ES-I3 (cell line): ENCODE data around the gene SLFN12.
"Not testable (repeated sequence)": the region's sequence is repeated elsewhere in the genome, so short reads cannot be mapped to it uniquely, and the experiment has no call there.

Experiments used
- H3K36me3 ChIP-seq: 2 replicates; pipeline ENCODE4 v1.6.1; 2013; ENCODE audit warnings: mild to moderate bottlenecking, low read length, control low read depth, moderate library complexity; ENCODE audit not compliant: insufficient read depth
- H3K4me1 ChIP-seq: 2 replicates; pipeline ENCODE4 v1.6.1; 2013; ENCODE audit warnings: mild to moderate bottlenecking, control low read depth, low read length; ENCODE audit not compliant: insufficient read depth
- H3K9ac ChIP-seq: 2 replicates; pipeline ENCODE4 v1.6.1; 2013; ENCODE audit warnings: low read depth, mild to moderate bottlenecking, low read length, moderate library complexity
- H3K9me3 ChIP-seq: 2 replicates; pipeline ENCODE4 v1.6.1; 2013; ENCODE audit warnings: mild to moderate bottlenecking, low read length, moderate library complexity; ENCODE audit not compliant: control insufficient read depth, insufficient read depth

The SLFN12 gene

DNA sequence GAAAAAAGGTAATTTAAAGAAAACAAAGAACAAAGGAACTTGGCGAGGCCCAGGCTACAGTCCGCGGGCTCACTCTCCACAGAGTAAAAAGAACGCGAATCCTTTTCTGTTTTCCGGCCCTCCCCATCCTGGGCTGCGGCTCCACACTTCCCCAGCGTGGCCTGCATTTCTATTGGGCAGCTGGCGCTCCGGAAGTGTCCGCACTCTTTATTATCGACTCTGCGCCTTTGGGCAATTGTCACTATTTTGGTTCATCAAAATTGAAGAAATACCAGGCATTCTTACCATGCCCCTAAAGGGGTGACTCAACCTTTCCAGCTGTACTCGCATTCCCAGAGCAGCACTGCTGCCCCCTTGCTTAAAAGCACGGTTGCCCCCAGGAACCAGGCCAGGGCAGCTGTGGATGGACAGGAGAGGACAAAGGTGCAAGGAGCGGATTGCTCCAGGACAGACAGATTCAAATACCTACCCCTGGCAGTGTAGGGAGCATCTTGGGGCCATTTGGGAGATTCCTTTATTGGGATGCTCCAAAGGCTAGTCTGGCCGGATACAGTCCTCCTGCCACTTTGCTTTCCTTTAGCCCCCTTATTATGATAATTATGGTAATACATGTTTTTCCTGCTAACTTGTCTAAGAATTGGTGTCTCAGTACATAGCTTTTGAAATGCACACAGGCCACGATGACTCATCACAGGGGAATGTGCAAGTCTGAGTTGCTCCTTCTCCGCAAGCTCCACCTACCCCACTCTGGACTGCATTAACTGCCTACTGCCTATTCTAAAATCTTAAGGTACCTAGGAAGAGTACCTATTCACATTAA, 985 bp upstream of the SLFN12 start:
- H3K4me1 ChIP-seq: peaks cover 30% of the 10 kb centered on the region
- H3K9ac ChIP-seq: peak overlapping the region; percentile 87
- no peaks in the 10 kb centered on the region for H3K9me3 ChIP-seq
- no peaks in the 10 kb centered on the region for H3K36me3 ChIP-seq

DNA sequence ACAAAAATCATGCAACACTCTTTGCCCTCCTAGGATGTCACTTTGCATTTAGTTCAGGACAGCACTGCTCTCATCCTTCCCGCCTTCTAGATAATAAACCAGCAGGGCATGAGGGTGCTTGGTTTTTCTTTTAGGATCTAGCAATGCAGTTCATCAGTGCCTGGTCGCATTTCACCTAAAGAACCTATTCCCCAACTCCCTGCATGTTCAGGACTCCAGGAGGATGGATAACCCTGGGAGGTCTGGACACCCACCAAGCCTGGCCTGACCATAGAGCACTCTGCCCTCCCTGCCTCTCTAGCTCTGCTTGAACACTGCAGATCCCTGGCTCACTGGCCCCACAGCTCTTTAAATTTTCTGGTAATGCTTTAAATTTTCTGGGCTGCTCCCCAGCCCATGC, 2.6 kb downstream of the SLFN12 start:
- no peaks in the 10 kb centered on the region; the same call in 1 of the 2 replicates for H3K36me3 ChIP-seq
- no peaks in the 10 kb centered on the region for H3K9me3 ChIP-seq
- no peak overlapping the region for H3K9ac ChIP-seq
- H3K4me1 ChIP-seq: peaks cover 15% of the 10 kb centered on the region; the same call in 1 of the 2 replicates

DNA sequence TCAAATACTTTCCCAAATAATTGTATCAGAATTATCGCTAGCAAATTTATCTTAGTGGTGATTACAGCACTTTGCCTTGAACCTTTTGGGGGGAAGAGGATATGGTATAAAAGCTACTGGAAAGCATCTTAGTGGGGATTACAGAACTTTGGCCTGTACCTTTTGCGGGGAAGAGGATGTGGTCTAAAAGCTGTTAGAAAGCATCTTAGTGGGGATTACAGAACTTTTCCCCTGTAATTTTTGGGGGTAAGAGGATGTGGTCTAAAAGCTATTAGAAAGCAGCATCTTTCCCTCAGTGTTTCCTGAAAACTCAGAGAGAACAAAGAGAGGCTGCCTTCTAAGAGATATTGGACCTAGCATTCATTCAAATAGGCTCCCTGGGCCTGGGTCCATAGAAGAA, 4.1 kb downstream of the SLFN12 start:
- H3K36me3 ChIP-seq: no peaks in the 10 kb centered on the region; the same call in 1 of the 2 replicates
- H3K9me3 ChIP-seq: no peaks in the 10 kb centered on the region
- H3K4me1 ChIP-seq: peaks cover 15% of the 10 kb centered on the region; the same call in 1 of the 2 replicates
- H3K9ac ChIP-seq: no peak overlapping the region

DNA sequence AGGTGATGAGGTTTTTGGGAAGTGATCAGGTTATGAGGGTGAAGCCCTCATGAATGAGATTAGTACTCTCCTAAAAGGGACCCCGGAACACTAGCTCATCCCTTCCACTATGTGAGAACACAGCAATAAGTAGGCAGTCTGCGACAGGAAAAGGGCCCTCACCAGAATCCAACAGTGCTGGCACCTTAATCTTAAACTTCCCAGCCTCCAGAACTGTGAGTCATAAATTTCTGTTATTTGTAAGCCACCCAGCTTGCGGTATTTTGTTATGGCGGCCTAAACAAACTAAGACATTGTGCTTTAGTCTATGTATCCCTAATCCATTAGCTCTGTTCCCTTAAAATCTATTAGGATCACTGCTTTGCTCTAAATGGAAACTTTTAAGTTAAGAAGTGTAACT, 8.5 kb downstream of the SLFN12 start:
- Histone ChIP-seq H3K9ac (no peak overlapping the region), H3K4me1 (peaks cover 6% of the 10 kb centered on the region; the same call in 1 of the 2 replicates), H3K36me3 (peaks cover 6% of the 10 kb centered on the region; the same call in 1 of the 2 replicates), H3K9me3 (no peaks in the 10 kb centered on the region)

DNA sequence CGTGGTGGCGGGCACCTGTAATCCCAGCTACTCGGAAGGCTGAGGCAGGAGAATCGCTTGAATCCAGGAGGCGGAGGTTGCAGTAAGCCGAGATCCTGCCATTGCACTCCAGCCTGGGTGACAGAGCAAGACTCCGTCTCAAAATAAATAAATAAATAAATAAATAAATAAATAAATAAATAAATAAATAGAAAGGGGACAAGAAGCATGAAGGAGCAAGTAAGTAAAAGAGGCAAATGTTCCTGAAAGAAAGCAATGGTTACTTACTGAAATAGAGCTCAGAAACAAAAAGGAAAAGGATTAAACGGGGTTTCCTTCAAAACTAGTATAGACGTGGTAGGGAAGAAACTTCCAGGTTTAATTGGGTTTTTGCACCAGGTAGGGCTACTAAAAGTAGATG, 11.2 kb downstream of the SLFN12 start:
- not testable (repeated sequence) for H3K9me3 ChIP-seq, H3K9ac ChIP-seq, H3K4me1 ChIP-seq
- H3K36me3 ChIP-seq: peaks cover 14% of the 10 kb centered on the region; the same call in 1 of the 2 replicates

DNA sequence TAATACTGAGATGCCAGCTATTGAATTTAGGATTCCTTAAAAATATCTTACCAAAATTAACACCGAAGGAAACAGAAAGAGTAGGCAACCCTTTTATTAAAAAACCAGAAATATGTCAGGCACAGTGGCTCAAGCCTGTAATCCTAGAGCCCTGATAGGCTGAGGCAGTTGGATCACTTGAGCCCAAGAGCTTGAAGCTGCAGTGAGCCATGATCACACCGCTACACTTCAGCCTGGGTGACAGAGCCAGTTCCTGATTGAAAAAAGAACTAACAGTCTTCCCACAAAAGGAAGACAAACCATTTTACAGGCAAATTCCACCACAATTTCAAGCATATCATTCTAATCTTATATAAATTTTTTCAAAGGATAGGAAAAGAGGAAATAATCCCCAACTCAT, 15.6 kb downstream of the SLFN12 start:
- Histone ChIP-seq H3K36me3 (peaks cover 20% of the 10 kb centered on the region), H3K9ac (no peak overlapping the region), H3K9me3 (no peaks in the 10 kb centered on the region), H3K4me1 (no peaks in the 10 kb centered on the region)

DNA sequence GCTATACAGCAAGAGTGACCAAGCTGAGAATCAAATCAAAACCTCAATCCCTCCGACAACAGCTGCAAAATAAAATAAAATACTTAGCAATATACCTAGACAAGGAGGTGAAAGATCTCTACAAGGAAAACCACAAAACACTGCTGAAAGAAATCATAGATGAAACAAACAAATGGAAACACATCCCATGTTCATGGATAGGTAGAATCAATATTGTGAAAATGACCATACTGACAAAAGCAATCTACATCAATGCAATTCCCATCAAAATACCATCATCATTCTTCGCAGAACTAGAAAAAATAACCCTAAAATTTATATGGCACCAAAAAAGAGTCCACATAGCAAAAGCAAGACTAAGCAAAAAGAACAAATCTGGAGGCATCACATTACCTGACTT, 17.6 kb downstream of the SLFN12 start:
- not testable (repeated sequence) for H3K9ac ChIP-seq, H3K9me3 ChIP-seq, H3K4me1 ChIP-seq
- H3K36me3 ChIP-seq: peaks cover 21% of the 10 kb centered on the region

DNA sequence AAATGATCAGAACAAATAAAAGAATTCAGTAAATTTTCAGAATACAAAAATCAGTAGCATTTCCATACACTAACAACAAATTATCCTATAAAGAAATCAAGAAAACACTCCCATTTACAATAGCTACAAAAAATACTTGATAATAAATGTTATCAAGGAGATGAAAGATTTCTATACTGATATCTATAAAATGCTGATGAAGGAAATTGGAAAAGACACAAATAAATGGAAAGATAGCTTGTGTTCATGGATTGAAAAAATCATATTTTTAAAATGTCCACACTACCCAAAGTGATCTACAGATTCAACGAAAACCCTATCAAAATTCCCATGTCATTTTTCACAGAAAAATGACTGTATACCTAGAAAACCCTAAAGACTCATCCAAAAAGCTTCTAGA, 18.1 kb downstream of the SLFN12 start:
- no peaks in the 10 kb centered on the region for H3K4me1 ChIP-seq
- peaks cover 24% of the 10 kb centered on the region for H3K36me3 ChIP-seq
- H3K9ac ChIP-seq: no peak overlapping the region
- H3K9me3 ChIP-seq: no peaks in the 10 kb centered on the region

DNA sequence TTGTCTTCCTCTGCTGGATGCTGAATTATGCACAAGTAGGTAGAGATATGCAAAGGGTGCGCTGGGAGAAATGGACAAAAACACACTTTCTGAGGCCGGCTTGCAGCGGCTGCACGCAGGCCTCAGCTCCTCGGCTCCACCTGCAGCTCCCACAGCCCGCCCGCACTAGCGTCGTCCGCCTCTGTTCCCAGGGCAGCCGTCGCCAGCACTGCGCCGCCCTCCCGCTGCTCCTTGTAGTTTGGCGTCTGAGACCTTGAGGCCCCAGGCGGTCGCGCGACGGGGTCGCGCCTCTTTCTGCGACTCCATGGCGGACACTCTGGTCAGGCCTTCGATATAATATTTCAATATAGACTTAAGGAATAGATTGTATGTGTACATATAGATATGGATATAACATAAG, 24.8 kb downstream of the SLFN12 start:
- no peaks in the 10 kb centered on the region for H3K4me1 ChIP-seq
- peaks cover 23% of the 10 kb centered on the region for H3K36me3 ChIP-seq
- H3K9me3 ChIP-seq: peaks cover 2% of the 10 kb centered on the region; the same call in 1 of the 2 replicates
- H3K9ac ChIP-seq: no peak overlapping the region

DNA sequence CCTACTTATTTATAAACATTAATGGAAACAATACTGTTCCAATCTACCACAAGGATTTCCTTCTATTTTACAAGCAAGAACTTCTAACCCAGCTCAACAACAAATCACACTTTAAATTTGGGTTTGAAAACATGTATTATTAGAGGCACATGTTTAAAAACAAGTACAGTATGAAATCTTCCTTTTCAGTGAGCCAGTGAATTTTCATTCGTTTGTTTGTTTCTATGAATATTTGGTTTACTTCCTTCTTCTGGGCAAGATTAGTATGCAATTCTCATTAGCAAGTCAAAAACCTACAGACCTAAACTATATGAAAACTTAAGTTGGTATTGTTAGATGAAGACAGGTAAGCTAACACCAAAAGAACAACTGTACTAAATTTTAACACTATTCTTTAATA, 25.7 kb downstream of the SLFN12 start:
- Histone ChIP-seq H3K36me3 (peaks cover 19% of the 10 kb centered on the region), H3K9me3 (peaks cover 2% of the 10 kb centered on the region; the same call in 1 of the 2 replicates), H3K4me1 (no peaks in the 10 kb centered on the region), H3K9ac (no peak overlapping the region)

DNA sequence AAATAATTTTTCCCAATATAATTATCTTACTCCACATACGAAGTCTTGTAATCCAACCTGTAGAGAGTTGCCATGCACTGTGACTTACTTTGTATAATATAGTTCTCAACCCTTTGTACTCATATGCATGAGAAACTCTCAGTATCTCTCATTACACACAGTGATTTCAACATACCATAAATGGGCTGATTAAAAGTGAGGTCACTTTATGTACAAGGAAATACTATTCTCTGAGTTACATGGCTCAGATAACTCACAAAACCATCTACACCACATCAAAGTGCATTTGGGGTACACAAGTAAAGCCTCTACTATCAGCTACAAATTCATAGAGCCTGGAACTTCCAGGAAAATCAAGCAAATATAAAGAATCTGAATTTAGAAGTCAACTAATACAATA, 27.9 kb downstream of the SLFN12 start:
- H3K9ac ChIP-seq: no peak overlapping the region
- H3K4me1 ChIP-seq: no peaks in the 10 kb centered on the region
- H3K36me3 ChIP-seq: peaks cover 12% of the 10 kb centered on the region

DNA sequence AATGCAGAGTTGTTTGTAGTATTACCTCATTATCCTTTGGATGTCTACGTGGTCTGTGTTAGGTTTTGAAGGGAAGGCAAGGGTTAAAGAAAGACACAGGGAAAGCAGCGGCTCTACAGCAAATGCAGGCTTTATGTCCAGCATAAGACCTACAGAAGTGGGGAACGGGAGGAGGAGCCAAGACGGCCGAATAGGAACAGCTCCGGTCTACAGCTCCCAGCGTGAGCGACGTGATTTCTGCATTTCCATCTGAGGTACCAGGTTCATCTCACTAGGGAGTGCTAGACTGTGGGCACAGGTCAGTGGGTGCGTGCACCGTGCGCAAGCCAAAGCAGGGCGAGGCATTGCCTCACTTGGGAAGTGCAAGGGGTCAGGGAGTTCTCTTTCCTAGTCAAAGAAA, 38.5 kb downstream of the SLFN12 start:
- H3K36me3 ChIP-seq, H3K9me3 ChIP-seq, H3K4me1 ChIP-seq, H3K9ac ChIP-seq: not testable (repeated sequence)

More for the DNA sequence above, 27.9 kb downstream of the SLFN12 start:
- peaks cover 2% of the 10 kb centered on the region; the same call in 1 of the 2 replicates for H3K9me3 ChIP-seq

DNA sequence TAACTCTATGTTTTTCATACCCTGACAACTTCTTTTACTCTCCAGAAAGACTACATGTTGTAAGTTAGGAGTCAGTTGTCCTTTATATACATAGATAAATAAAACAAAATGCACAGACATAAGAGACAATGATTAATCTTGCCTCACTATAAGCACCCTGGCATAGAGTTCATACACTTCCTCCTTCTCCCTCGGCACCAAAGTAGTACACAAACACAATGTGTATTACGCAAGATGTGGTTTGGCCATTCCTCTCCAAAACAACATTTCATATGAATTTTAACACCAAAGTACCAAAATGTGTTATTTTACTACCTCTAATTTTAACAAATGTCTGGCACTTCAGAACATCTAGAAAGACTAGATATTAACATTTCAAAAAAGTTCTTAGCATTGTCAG, 41.6 kb downstream of the SLFN12 start:
- no peaks in the 10 kb centered on the region for H3K4me1 ChIP-seq
- no peaks in the 10 kb centered on the region for H3K36me3 ChIP-seq
- no peaks in the 10 kb centered on the region; the same call in 1 of the 2 replicates for H3K9me3 ChIP-seq
- H3K9ac ChIP-seq: no peak overlapping the region

DNA sequence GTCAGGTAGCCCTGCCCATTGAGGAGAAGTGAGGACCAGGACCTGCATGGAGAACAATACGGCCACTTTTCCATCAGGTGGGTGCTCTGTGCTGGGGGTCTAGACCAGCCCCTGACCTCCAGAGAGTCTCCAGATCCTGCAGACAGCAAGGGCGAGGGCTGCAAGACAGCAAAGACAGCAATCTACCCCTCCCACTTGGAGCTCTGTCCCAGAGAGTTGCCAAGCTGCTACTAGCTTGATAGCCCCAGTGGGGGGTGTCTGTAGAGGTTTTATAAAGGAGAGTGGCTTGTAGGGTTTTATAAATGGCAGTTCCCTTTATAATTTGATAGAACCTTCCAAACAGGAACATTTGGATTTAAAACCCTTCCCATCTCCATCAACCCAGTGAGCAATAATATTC, 42.1 kb downstream of the SLFN12 start:
- H3K36me3 ChIP-seq: no peaks in the 10 kb centered on the region
- no peak overlapping the region for H3K9ac ChIP-seq
- no peaks in the 10 kb centered on the region for H3K4me1 ChIP-seq
- no peaks in the 10 kb centered on the region; the same call in 1 of the 2 replicates for H3K9me3 ChIP-seq

DNA sequence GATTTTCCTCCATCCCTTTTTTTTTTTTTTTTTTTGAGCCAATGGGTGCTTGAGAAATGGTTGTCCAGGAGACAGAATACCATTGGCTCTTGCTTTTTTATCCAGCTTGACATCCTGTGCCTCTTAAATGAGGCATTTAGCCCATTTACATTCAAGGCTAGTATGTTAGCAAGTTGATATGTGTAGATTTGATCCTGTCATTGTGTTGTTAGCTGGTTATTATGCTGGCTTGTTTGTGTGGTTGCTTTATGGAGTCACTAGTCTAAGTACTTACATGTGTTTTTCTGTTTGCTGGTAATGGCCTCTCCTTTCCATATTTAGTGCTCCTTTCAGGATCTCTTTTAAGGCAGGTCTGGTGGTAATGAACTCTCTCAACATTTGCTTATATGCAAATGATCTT, 44.8 kb downstream of the SLFN12 start:
- no peak overlapping the region for H3K9ac ChIP-seq
- H3K36me3 ChIP-seq: no peaks in the 10 kb centered on the region
- peaks cover 3% of the 10 kb centered on the region; the same call in 1 of the 2 replicates for H3K9me3 ChIP-seq

More for the DNA sequence above, 44.8 kb downstream of the SLFN12 start:
- no peaks in the 10 kb centered on the region for H3K4me1 ChIP-seq
